GM18861 (cell line): ENCODE measurements around the gene RELL1.
A peak's percentile ranks its signal among the peaks of the same experiment; 100 is the strongest.
"Not testable (repeated sequence)": the region's sequence is repeated elsewhere in the genome, so short reads cannot be mapped to it uniquely, and the experiment has no call there.

Source experiments
- ATAC-seq: cut with Tn5 transposase; IDR thresholded peaks from one replicate; pipeline ENCODE4 v1.9.1; 2021; ENCODE audit not compliant: unreplicated experiment

The RELL1 gene

DNA sequence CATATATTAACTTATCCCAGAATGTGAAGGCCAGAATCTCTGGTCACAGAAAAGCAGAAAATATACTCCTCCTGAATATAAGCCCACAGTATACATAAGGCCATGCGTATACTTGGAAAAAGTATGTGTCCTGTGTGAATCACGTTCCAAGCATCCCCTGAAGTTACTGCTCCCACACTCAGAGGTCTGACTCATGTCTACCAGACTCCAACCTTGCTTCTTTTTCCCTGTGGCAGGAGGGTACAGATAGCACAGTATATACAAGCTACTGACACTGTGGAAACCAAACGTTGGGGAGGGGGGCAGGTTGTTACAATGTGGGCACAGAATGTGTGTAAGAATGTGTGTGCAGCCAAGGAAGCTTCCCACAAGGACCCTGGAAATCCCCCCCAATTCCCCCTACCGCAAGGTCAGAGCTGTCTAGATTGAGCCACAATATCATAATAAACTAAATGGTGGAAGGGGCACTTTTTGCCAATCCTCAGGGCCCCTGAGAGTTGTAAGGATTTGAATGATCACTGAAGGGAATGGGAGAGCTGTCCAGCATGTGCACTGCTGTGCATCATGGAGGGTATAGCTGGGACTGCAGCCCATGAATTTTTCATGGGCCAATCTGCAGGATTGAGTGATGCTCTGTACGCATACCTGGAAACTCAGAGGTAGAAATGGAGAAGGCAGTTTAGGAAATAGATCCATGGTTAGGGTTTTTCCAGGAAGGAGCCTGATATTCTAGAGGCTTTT is 7.4 kb upstream of the RELL1 start:
- ATAC-seq: no peak

DNA sequence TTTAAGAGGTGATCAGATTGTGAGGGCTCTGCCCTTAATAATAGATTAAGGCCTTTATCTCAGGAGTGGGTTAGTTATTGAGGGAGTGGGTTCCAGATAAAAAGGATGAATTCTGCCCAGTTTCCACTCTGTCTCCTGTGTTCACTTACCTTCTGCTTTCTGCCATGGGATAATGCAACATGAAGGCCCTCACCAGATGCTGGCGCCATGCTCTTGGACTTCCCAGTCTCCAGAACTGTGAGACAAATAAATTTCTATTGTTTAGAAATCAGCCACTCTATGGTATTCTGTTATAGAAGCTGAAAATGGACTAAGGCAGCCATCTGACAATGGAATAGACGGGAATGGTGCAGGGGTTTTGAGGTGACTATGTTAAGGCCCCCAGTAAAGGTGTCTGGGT is 6.9 kb upstream of the RELL1 start:
- no peak for ATAC-seq

DNA sequence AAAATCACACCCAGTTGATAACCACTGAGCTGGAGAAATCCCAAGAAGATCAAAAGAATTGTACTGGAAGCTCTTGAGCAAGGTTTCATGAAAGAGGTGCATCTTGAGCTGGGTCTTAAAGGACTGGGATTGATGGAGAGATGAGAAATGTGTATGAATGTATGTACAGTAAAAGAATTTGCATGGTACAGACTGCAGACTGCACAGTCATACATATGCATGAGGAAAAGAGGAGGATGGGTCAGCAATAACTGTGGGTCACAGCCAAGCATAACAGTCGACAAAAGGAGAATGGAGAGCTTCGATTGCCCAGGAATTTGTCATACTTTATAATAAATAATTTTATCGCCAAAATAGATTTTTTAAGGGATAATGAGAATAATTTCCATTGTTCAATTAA is 4.8 kb upstream of the RELL1 start:
- ATAC-seq: no peak

DNA sequence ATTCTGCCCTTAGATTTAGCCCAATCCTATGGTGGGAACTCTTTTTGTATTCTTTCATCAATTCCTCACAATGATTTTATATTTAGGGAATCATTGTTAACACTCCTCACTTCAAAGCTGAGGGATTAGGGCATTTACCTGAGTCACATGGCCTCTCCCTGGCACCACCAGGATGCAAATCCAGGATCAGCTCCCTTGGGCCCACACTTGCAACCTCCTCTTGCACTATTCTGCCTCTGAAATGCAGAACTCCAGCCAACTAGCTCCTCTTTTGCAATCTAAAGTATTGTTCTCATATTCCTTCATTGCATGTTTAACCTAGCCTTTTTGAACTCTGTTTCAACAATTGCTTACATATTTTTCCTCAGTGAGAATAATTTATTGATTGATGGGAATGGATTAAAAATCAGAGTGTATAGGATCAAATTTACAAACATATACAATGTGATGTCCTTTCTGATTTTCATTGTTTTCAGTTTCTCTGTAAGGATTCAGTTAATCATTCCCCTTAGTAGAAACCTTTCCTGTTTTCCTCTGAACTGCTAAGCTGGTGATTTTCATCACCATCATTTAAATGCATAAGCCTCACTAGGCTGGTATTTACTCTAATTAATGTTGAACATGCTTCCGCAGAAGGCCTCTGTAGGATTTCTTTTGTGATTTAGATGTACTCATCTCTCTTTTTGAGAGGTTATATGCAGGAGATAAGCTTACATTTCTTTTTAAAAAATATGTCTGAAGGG is 3.3 kb upstream of the RELL1 start:
- ATAC-seq: no peak

DNA sequence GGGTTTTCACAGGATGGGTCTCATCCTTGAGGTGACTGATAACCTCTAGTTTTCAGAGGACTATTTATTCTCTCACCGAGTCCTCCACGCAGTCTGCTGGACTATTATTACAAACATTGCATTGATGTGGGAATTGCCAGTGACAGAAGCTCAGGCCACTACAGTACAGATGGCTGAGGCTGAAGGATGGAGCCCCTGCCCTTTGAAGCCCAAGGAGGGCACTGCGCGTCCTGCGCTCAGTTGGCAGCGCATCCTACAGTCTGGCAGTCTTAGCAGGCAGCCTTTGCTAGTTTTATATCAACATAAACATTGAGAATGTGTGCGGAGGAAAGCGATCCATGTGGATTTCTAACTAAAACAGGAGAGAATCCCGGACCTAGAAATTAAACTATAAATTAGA is 1.5 kb upstream of the RELL1 start:
- no peak for ATAC-seq

DNA sequence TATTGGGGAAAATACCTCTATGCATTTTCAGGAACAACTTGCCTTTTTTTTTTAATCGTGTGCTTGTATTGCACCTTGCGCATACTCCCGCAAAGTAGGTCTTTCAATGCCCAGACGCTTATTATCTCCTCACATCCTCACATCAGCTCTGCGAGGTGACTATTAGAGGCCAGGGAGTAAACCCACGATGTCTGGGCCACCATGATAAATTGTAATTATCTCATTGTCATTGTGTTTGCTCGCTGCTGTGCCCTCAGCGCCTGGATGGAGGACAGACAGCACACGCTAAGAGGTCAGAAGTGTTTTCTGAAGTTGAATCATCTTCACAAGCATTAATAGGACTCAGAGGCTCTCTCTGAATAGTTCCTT is 1.0 kb upstream of the RELL1 start:
- no peak for ATAC-seq

DNA sequence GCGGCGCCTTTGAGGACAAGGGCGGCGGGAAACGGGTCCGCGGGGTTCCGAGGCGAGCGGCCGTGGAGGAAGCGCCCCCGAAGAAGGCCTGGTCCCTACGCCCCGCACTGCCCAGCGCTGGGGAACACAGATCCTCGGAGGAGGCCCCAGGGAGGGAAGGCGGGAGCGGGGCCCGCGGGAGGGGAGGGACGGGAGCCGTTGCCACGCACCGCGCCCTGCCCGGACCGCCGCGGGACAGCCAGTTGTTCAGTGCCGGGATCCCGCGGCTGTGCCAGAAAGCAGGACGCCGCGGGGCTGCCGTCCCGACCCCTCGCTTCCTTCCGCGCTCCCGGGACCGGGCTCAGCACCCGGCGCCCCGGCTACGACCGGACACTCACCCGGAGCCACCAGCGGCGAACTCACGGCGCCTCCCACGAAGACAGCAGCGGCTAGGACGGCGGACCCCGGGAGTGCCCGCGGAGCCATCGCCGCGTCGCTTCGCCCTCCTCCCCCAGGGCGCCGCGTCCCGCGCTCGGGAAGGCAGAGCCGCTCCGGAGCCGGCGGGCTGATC is 278 bp downstream of the RELL1 start:
- peak; percentile 4 for ATAC-seq

DNA sequence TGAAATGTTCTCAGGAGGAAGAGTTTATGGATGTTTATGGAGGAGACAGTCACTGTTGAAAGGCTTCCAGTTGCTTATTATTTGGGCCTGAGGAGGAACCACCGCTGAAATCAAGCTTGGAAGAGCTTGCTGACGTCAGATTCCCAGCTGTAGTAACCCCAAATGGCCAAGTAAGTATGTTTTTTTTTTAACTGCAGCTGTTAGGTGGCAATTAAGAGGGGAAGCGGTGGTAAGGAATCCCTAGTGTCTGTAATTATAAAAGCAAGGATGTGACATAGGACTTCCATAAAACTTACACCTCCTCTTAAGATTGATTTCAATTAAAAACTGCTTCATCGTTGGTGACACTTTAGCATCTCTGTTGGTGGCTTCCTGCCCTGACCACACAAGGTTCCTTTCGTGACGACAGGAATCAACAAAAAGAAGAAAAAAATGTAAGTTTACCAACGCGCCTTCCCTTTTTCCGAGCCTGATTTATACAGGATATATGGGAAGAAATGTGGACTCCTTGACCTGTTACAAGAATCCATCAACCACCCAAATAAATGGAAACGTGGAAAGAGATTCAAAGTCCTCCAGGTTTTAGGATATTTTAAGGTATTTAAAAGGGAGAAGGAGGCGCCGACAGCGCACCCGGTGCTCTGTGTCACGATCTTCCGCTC is 884 bp downstream of the RELL1 start:
- ATAC-seq: no peak

DNA sequence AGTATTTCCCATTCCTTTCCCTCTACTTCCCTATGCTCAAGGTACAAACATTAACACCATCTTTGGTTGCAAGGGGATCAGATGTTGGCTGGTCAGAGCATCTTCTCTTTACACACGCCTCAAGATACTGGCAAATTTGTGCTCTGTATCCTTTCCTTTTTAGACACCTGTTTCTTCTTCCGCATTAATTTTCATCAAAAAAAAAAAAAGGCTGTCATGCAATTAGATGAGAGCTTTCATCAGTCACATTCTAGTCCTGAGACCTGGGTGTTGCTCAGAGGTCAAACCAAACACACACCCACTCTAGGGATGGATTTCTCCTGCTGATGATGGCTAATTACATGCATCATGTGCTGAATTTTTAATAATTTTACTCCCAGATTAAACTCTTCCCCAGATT is 2.0 kb downstream of the RELL1 start:
- ATAC-seq: no peak

DNA sequence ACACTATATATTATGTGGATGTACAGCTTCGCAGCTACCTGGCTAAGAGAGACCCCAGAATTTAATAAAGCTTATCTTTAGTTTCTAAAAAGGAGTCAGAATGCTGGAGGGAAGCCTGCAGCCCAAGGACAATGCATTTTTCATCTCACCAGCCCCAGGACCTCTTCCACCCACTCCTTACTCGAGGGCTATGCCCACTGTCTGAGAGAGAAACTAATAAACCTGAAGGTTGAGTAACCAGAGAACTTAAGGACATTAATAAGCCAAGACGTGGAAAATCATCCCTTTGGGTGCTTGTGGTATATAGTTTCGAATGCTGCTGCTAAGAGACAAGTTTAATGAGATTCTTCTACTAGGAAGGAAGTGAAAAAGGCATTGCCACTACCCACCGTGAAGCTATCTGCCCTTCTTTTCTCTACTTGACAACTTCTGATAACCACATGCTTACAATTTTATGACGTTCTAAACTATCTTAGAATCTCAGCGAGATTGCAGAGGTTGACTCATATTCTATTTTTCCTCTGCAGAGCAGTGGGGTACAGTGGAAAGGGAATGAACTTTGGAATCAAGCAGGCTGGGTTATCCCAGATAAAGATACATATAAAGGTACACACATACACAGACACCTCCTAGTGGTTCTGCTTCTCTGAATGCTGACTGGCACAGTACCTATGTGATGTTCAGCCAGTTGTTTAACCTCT is 3.3 kb downstream of the RELL1 start:
- peak; percentile 37 for ATAC-seq

DNA sequence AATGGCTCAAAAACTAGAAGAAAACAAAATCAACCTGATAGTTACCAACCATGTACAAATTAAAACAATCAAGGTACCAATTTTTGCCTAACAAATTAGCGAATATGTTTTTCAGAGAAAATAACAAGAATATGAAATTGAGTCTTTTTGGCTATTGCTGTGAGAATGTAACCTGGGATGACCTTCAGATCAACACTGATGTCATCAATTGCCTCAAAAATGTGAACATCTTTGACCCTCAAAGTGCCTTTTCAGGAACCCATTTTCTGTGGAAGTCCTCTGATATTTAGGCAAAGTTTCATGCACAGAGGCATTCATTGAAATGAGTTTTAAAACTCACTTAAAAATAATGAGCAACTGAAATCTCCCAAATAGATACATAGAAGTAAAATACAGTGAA is 6.1 kb downstream of the RELL1 start:
- no peak for ATAC-seq

DNA sequence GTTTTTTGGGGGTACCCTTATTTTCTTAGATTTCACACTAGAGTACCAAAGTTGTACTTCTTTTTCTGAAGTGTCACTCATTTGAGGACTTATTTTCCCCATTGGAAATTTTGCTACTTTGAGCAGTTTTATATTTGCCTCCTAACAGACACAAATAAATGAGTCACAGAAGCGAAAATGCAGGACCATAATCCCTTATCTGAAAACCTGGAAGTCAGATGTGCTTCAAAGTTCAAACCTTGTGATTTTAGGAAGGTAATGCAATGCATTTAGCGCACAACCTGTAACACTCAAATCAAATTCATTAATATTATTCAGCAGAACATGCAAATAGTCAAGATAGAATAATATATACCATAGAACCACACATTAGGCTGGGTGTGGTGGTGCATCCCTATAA is 6.9 kb downstream of the RELL1 start:
- ATAC-seq: no peak

DNA sequence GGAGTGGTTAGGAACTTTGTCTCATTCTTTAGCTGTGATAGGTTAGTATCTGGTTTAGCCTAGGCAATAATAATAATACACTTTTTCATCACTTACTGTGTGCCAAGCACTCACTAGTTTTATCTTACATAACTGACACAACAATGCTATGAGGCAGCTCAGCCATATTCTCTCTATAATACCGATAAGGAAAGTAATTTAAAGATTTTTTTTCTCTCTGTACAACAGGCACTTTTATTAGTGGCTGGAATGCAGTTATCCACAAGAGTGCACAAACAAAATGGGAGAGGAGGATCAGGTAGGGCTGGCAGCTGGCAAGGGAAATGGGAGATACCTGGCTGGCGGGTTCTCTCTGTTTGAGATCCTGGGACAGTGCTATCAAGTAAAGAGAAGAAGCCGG is 7.6 kb downstream of the RELL1 start:
- ATAC-seq: no peak

DNA sequence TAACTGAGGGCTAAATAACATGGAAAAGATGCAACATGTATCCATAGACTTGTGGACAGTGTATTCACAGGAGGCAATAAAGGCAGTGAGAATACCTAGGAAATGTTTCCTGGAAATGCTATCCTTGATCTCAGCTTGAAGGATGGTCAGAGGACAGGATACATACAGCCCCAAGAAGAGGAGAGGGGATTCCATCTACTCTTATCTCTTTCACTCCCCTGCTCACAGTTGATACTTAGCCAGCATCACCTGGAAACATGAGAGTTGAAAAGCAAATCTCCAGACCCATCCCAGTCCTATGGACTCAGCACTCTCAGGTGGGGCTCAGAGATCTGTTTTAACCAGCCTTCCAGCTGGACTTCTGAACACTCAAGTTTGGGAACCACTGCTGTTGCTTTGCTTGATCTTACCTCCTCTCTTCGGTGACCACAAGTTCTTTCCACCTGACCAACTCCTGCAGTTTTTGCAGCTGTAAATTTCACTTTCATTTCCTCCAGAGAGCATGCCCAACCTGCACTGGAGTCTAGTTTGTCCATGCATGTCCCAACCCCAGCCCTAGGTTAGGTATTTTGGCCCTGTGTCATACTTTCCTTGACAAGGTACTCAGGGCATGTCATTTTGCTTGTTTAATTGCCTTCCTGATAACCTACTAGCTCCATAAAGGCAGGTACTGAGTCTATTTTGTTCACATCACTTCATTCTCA is 10.4 kb downstream of the RELL1 start:
- ATAC-seq: peak; percentile 82

DNA sequence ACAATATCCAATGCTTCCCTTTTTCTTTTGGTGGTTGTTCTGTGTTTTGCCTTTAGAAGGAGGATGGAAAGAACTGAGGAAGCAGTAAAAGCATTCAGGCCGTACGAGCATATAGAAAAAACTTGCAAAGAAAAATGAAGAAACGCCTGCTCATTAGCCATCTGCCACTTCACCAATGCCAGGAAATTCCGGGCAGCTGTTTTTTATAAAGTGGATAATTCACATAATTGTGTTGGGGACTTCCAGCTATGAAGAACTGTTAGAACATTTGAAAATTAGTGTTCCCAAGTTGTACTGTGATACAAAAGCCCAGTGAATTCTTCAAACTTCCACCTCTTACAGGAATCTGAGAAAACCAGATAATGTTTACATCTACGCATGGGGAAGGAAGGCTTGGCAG is 11.7 kb downstream of the RELL1 start:
- no peak for ATAC-seq

DNA sequence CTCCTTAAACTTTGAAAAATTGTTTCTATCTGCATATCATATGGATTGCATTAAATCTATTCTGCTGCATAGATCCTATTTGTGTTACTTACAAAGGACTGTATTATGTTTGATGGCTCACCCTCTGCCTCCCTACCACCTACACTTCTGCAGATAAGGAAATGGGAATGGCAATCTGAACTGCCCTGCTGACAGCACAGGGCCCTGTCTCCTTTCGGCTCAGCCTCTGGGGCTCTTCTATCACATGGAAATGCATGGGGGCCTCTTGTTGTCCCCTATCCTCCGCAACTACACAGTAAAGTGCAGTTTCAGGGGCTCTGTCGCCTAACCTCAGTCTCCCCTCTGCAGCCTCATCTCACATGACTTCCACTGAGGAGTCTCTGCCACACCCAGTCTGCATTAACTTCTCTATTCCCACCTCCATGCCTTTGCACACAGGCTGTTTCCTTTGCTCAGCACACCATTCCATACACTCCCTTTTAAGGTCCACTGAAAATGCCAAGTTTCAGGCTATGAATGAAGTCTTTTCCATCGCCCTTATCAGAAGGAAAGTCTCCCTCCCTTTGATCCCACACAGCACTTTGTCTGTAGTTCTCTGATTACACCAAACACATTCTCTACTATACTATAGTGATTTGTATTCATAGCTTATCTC is 12.5 kb downstream of the RELL1 start:
- ATAC-seq: no peak

DNA sequence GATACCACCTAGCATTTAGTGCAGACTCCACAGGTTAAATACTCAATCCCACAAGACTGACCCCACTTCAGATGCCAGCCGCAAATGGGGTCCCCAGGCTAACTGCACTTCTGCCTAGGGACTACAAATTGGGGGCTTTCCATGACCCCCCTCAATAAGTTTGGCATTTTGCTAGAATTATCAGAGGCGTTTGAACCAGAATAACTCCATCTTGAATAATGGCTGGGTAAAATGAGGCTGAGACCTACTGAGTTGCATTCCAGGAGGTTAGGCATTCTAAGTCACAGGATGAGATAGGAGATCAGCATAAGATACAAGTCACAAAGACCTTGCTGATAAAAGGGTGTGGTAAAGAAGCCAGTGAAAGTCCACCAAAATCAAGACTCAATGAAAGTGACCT is 15.1 kb downstream of the RELL1 start:
- no peak for ATAC-seq

DNA sequence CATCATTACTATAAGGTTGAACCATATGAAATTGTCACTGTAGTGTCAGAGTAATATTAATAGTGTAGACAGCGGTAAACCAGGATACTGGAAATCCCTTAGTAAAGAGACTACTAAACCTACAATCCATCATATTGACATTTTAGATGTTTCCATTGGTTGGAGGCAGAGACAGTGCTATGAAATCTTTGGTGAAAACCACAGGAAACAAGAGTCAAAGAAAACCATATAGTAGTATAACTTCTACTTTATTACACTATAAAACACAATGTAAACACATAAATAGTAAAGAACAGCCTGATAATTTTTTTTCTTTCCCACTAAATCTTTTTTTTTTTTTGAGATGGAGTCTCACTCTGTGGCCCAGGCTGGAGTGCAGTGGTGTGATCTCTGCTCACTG is 15.9 kb downstream of the RELL1 start:
- no peak for ATAC-seq

DNA sequence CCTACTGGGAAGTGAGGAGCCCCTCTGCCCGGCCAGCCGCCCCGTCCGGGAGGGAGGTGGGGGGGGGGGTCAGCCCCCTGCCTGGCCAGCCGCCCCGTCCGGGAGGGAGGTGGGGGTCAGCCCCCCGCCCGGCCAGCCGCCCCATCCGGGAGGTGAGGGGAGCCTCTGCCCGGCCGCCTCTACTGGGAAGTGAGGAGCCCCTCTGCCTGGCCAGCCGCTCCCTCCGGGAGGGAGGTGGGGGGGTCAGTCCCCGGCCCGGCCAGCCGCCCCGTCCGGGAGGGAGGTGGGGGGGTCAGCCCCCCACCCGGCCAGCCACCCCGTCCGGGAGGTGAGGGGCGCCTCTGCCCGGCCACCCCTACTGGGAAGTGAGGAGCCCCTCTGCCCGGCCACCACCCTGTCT is 17.1 kb downstream of the RELL1 start:
- ATAC-seq: not testable (repeated sequence)
